Tibial artery (tissue), 4 donors: ENCODE data around the gene KNCN.

ENCODE experiments used
- DNase-seq, 2 donors: peaks; one replicate each; pipeline ENCODE4 v3.0.0-alpha.2; 2019
- H3K27ac ChIP-seq, 2 donors: fragments of 200-600 bp; sonication (generic) in 1 of 2; 1 replicate in 1 of 2; 2 replicates in 1 of 2; pipeline ENCODE4 v1.5.1; 2018 to 2019; ENCODE audit warnings: mild to moderate bottlenecking in 1 of 2
- H3K27me3 ChIP-seq, 2 donors: fragments of 200-600 bp; sonication (generic) in 1 of 2; one replicate each; pipeline versions ENCODE4 v1.5.1 to v1.6.0; 2016 to 2019
- H3K36me3 ChIP-seq, 3 donors: fragments of 200-600 bp; sonication (generic) in 2 of 3; one replicate each; pipeline ENCODE4 v1.5.1; 2016 to 2019; ENCODE audit warnings: mild to moderate bottlenecking in 2 of 3
- H3K4me1 ChIP-seq, 4 donors: fragments of 200-600 bp; sonication (generic) in 2 of 4; 1 replicate in 3 of 4; 2 replicates in 1 of 4; pipeline ENCODE4 v1.5.1; 2016 to 2019
- H3K4me3 ChIP-seq, 2 donors: fragments of 200-600 bp; sonication (generic) in 1 of 2; 1 replicate in 1 of 2; 2 replicates in 1 of 2; pipeline ENCODE4 v1.5.1; 2018 to 2019; ENCODE audit warnings: mild to moderate bottlenecking in 2 of 2
- H3K9me3 ChIP-seq, 3 donors: fragments of 200-600 bp; sonication (generic) in 1 of 3; one replicate each; pipeline ENCODE4 v1.5.1; 2016 to 2019
- CTCF ChIP-seq, 2 experiments: fragments of 200-600 bp in 1 of 2; fragments of 450-650 bp in 1 of 2; IDR thresholded peaks; one replicate each; pipeline ENCODE4 v1.5.1; 2017 to 2019; ENCODE audit warnings: antibody characterized with exemption in 2 of 2, mild to moderate bottlenecking in 1 of 2, moderate library complexity in 1 of 2
- intact Hi-C: fragments of 100-400 bp; cut with DNase I; formaldehyde crosslinking; loops from one replicate; pipeline ENCODE4 v1.15.0; 2023; ENCODE audit warnings: low total_unique reads

Gene KNCN

GRCh38 chr1:46554236-46554596, 2.8 kb upstream of the KNCN start:
- Histone ChIP-seq H3K4me1 (no peaks in the 10 kb centered on the region), H3K36me3 (peaks cover 0 to 15% (median 11%) of the 10 kb centered on the region in 3 donors), H3K27me3 (peaks cover 0 to 30% of the 10 kb centered on the region in 2 donors), H3K4me3 (no peak overlapping the region), H3K9me3 (no peaks in the 10 kb centered on the region), H3K27ac (no peak overlapping the region)
- no peak for DNase-seq
- intact Hi-C loops: no loop called here
- no peak for TF ChIP-seq CTCF (IDR thresholded peaks at IDR 0.05)

DNA sequence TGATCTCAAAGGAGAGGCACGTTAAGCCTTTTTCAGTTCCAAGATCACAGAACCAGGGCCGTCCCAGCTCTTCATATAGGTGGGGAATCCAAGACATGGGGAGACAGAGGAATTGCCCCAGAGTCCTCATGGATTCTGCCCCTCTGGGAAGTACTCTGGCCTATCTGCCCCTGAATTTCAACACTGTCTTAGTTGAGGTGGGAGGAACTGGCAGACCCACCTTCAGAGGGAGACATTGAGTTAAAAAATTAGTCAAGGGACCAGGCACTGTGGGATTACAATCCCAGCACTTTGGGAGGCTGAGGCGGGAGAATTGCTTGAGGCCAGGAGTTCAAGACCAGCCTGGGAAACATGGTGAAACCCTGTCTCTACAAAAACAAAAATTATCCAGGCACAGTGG, 2.1 kb upstream of the KNCN start:
- no peak for TF ChIP-seq CTCF (IDR thresholded peaks at IDR 0.05)
- intact Hi-C loops: no loop called here
- no peak overlapping the region for H3K4me3 ChIP-seq
- peaks cover 0 to 33% of the 10 kb centered on the region in 2 donors for H3K27me3 ChIP-seq
- no peaks in the 10 kb centered on the region for H3K9me3 ChIP-seq
- no peaks in the 10 kb centered on the region for H3K4me1 ChIP-seq
- H3K27ac ChIP-seq: no peak overlapping the region
- peaks cover 0 to 8% (median 7%) of the 10 kb centered on the region in 3 donors for H3K36me3 ChIP-seq
- no peak for DNase-seq

DNA sequence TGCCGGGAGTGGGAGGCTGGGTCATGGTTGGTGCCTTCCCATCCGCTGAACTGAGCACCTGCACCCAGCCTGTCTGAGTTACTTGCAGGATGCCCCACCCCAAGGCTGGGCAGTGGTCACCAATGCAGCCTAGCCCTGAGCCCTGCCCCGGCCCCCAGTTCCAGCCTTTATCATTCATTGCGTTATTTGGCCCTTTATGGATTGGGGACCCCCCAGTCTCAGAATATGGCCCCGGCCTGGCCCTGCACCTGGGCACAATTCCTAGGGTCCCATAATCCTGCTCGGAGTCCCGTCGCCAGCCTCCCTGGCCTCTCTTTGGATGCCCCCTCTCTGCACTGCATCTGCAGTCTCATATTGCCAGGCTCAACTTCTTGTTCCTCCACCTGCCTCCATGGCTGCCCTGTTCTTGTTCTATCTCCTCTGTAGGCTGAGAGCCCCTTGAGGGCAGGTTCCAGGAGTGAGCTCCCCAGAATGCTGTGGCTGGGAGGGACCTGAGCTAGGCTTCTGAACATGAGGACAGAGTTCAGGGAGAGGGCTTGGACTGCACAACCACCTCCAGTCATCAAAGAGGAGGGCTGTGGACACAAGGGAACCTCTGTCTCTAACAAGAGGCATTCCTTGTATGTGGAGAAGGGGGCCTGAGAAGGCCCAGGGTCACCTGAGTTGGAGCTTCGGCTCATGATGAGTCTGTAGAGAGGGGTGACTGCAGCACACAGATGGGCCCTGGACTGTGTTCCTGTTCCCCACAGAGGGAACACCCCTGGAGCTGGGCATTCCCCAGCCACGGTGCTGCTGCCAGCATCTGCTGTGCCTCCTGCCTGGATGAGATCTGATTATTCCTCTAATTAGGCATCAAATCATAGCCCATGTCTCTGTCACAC, 1.1 kb upstream of the KNCN start:
- TF ChIP-seq CTCF (IDR thresholded peaks at IDR 0.05): no peak
- DNase-seq: peak in 1 of 2 donors; percentile 15
- intact Hi-C loops: no loop called here
- Histone ChIP-seq H3K4me1 (no peaks in the 10 kb centered on the region), H3K36me3 (no peaks in the 10 kb centered on the region), H3K27ac (no peak overlapping the region), H3K4me3 (no peak overlapping the region), H3K27me3 (peaks cover 0 to 40% of the 10 kb centered on the region in 2 donors), H3K9me3 (no peaks in the 10 kb centered on the region)

GRCh38 chr1:46550751-46551231, 656 bp downstream of the KNCN start:
- Histone ChIP-seq H3K4me1 (no peaks in the 10 kb centered on the region), H3K27ac (no peak overlapping the region), H3K4me3 (no peak overlapping the region), H3K27me3 (peaks cover 0 to 52% of the 10 kb centered on the region in 2 donors), H3K36me3 (no peaks in the 10 kb centered on the region), H3K9me3 (no peaks in the 10 kb centered on the region)
- intact Hi-C loops: no loop called here
- no peak for TF ChIP-seq CTCF (IDR thresholded peaks at IDR 0.05)
- DNase-seq: peak in 1 of 2 donors; percentile 19

DNA sequence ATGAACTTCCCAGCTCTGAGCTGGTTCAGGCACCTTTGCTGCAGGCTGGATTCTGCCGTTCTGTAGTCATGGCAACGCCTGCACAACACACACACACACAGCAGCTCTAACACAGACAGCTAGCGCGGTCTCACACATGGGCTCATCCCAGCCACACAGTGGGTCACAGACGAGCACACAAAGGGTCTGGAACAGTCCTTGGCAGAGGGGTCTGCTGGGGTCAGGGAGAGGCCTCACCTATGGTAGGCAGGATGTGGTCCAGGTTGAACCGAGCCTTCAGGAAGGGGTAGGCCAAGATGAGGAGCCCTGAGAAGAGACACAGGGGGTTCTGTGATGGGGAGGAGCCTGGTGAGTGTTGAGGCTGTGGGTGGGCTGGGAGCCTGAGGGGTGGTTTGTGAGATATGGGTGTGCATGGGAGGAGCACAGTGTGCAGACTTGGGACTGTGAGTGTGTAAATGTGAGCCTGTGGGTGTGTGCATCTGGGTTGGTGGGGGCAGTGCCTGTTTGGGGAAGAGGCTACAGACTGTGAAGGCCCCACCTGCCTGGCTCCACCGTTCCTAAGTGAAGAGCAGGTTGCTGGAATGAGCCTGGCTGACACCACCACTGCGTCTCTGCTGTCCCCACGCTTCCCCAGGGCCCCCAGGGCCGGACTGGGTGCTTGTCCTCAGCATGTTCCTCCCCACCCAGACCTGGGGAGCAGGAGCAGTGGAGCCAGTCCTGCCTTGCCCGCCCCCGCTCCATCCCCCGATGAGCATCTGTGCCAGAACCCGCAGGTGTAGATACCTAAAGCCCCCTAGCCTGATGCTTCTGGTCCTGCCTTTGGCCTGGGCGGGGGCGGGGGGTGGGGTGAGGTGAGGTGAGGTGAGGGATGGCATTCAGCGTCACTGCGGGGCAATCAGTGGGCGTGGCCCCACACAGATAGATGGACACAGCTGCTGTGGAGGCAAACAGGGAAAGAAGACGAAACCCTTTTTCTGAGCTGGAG, 1.5 kb downstream of the KNCN start:
- H3K36me3 ChIP-seq: no peaks in the 10 kb centered on the region
- no peak for TF ChIP-seq CTCF (IDR thresholded peaks at IDR 0.05)
- intact Hi-C loops: no loop called here
- no peaks in the 10 kb centered on the region for H3K9me3 ChIP-seq
- no peak overlapping the region for H3K4me3 ChIP-seq
- DNase-seq: peak in 1 of 2 donors; percentile 17
- no peak overlapping the region for H3K27ac ChIP-seq
- H3K4me1 ChIP-seq: no peaks in the 10 kb centered on the region
- H3K27me3 ChIP-seq: peaks cover 0 to 59% of the 10 kb centered on the region in 2 donors
